Stimulated activated CD8-positive, alpha-beta memory T cell treated with anti-CD3 and anti-CD28 coated beads, Interleukin-7, amount 100 ng/mL, for 1 hour (primary cell): Measurements from ENCODE around the gene ZNF726.
A peak's percentile ranks its signal among the peaks of the same experiment; 100 is the strongest.
"Not testable (repeated sequence)": the region's sequence is repeated elsewhere in the genome, so short reads cannot be mapped to it uniquely, and the experiment has no call there.

Source experiments
- DNase-seq, 2 donors: peaks; one replicate each; pipeline ENCODE4 v3.0.0-alpha.2; 2020; ENCODE audit warnings: low read depth in 2 of 2

ZNF726 gene

GRCh38 chr19:23914402-23915286 is at the start of gene ZNF726:
TSS of gene ZNF726 (plus strand) at chr19:23914886. CDS start at chr19:23914995, 109 bp downstream.
- peak; percentile 50 to 71 for DNase-seq

GRCh38 chr19:23867895-23868294 is 46.8 kb upstream of the ZNF726 start:
- no peak for DNase-seq

- no peak for DNase-seq
Measured at GRCh38 chr19:23868630-23869029, 46.1 kb upstream of the ZNF726 start.

- no peak for DNase-seq
Measured at GRCh38 chr19:23872282-23872919, 42.3 kb upstream of the ZNF726 start.

- DNase-seq, result no peak
Measured at GRCh38 chr19:23876261-23876660, 38.4 kb upstream of the ZNF726 start.

GRCh38 chr19:23876756-23877155 is 37.9 kb upstream of the ZNF726 start:
- not testable (repeated sequence) for DNase-seq

- no peak for DNase-seq
Measured at GRCh38 chr19:23882493-23882892, 32.2 kb upstream of the ZNF726 start.

GRCh38 chr19:23884363-23884762 is 30.3 kb upstream of the ZNF726 start:
- no peak for DNase-seq

- DNase-seq, result no peak
Measured at GRCh38 chr19:23887642-23888041, 27.0 kb upstream of the ZNF726 start.

GRCh38 chr19:23896096-23896495 is 18.6 kb upstream of the ZNF726 start:
- not testable (repeated sequence) for DNase-seq

GRCh38 chr19:23896912-23897311 is 17.8 kb upstream of the ZNF726 start:
- no peak for DNase-seq

- DNase-seq, result no peak
Measured at GRCh38 chr19:23901360-23901759, 13.3 kb upstream of the ZNF726 start.

- no peak for DNase-seq
Measured at GRCh38 chr19:23904406-23904805, 10.3 kb upstream of the ZNF726 start.

- DNase-seq, result no peak
Measured at GRCh38 chr19:23905771-23906170, 8.9 kb upstream of the ZNF726 start.

- DNase-seq, result no peak
Measured at GRCh38 chr19:23906835-23907234, 7.9 kb upstream of the ZNF726 start.

- no peak for DNase-seq
Measured at GRCh38 chr19:23908165-23908564, 6.5 kb upstream of the ZNF726 start.

GRCh38 chr19:23909222-23909621 is 5.5 kb upstream of the ZNF726 start:
- no peak for DNase-seq

GRCh38 chr19:23913931-23914330 is 755 bp upstream of the ZNF726 start:
- no peak for DNase-seq

GRCh38 chr19:23916991-23917390 is 2.3 kb downstream of the ZNF726 start:
- no peak for DNase-seq

GRCh38 chr19:23917856-23918255 is 3.2 kb downstream of the ZNF726 start:
- DNase-seq, result no peak

GRCh38 chr19:23925285-23925684 is 10.6 kb downstream of the ZNF726 start:
- DNase-seq, result no peak

GRCh38 chr19:23932878-23933277 is 18.2 kb downstream of the ZNF726 start:
- no peak for DNase-seq

GRCh38 chr19:23937031-23937430 is 22.3 kb downstream of the ZNF726 start:
- not testable (repeated sequence) for DNase-seq
